Iris pigment epithelial cell (primary cell): ENCODE results near the gene APPBP2.
A peak's percentile ranks its signal among the peaks of the same experiment; 100 is the strongest.
"Not testable (repeated sequence)": the region's sequence is repeated elsewhere in the genome, so short reads cannot be mapped to it uniquely, and the experiment has no call there.

Experiments
- DNase-seq: peaks from one replicate; pipeline ENCODE4 v3.0.0-alpha.2; 2011; ENCODE audit warnings: low read depth

Gene APPBP2

GRCh38 chr17:60435244-60436167 is 90.5 kb downstream of the APPBP2 start:
- peak; percentile 81 for DNase-seq

GRCh38 chr17:60433021-60433997 is 92.7 kb downstream of the APPBP2 start:
- not testable (repeated sequence) for DNase-seq

GRCh38 chr17:60430561-60430960 is 95.5 kb downstream of the APPBP2 start:
- not testable (repeated sequence) for DNase-seq

- not testable (repeated sequence) for DNase-seq
These were observed 97.6 kb downstream of the APPBP2 start for GRCh38 chr17:60428491-60428890.

- no peak for DNase-seq
These were observed 99.4 kb downstream of the APPBP2 start for GRCh38 chr17:60426596-60426995.

- no peak for DNase-seq
These were observed 100.4 kb downstream of the APPBP2 start for GRCh38 chr17:60425626-60426025.

- DNase-seq: no peak
These were observed 102.2 kb downstream of the APPBP2 start for GRCh38 chr17:60423865-60424264.

GRCh38 chr17:60422162-60422665 is 103.8 kb downstream of the APPBP2 start, which contains the start of gene CHCT1:
Gene CHCT1, plus strand, starts transcription at chr17:60422489. Its CDS starts 104 bp downstream, at chr17:60422593.
- no peak for DNase-seq

GRCh38 chr17:60421273-60422161 is 104.5 kb downstream of the APPBP2 start:
- peak; percentile 44 for DNase-seq

GRCh38 chr17:60419875-60420274 is 106.2 kb downstream of the APPBP2 start:
- not testable (repeated sequence) for DNase-seq

GRCh38 chr17:60419003-60419402 is 107.0 kb downstream of the APPBP2 start:
- DNase-seq: not testable (repeated sequence)

- DNase-seq: no peak
These were observed 109.6 kb downstream of the APPBP2 start for GRCh38 chr17:60416368-60416925.

GRCh38 chr17:60415146-60415545 is 110.9 kb downstream of the APPBP2 start:
- DNase-seq: no peak

GRCh38 chr17:60412701-60413100 is 113.3 kb downstream of the APPBP2 start:
- no peak for DNase-seq

GRCh38 chr17:60410001-60410400 is 116.0 kb downstream of the APPBP2 start:
- no peak for DNase-seq

GRCh38 chr17:60406887-60407286 is 119.2 kb downstream of the APPBP2 start:
- no peak for DNase-seq

- no peak for DNase-seq
These were observed 122.1 kb downstream of the APPBP2 start for GRCh38 chr17:60403962-60404361.

GRCh38 chr17:60403523-60403810 is 122.6 kb downstream of the APPBP2 start:
- DNase-seq: no peak

- no peak for DNase-seq
These were observed 124.2 kb downstream of the APPBP2 start for GRCh38 chr17:60401819-60402218.

GRCh38 chr17:60398227-60398959 is 127.6 kb downstream of the APPBP2 start:
- no peak for DNase-seq
